CD14-positive monocyte (primary cell): ENCODE results near the gene PTAR1. TPM values are rescaled to one million over a fixed set of nuclear protein-coding genes. Genes with fewer than 3 reads are reported as not detected.

Experiments
- DNase-seq, 3 donors: peaks; one replicate each; pipeline ENCODE4 v3.0.0-alpha.2; 2011 to 2022
- H2AFZ ChIP-seq: 2 replicates; pipeline ENCODE4 v1.6.0; 2012; ENCODE audit warnings: mild to moderate bottlenecking, low read depth, low read length, inconsistent platforms; ENCODE audit not compliant: insufficient read depth, poor library complexity, severe bottlenecking
- H3K27ac ChIP-seq, 2 donors: 1 replicate in 1 of 2; 2 replicates in 1 of 2; pipeline ENCODE4 v1.5.1; 2012 to 2013; ENCODE audit warnings: low read length in 2 of 2, control low read depth in 1 of 2, inconsistent platforms in 1 of 2, low read depth in 1 of 2, mild to moderate bottlenecking in 1 of 2
- H3K27me3 ChIP-seq, 2 donors: one replicate each; pipeline versions ENCODE4 v1.6.0 to v1.6.1; 2011 to 2013; ENCODE audit warnings: low read length in 2 of 2; ENCODE audit not compliant: control insufficient read depth in 2 of 2, insufficient read depth in 2 of 2
- H3K36me3 ChIP-seq, 2 donors: replicated peaks in 1 of 2; 1 replicate in 1 of 2; 2 replicates in 1 of 2; pipeline versions ENCODE4 v1.5.1 to v1.6.1; 2012 to 2013; ENCODE audit warnings: low read length in 2 of 2, control low read depth in 1 of 2, inconsistent platforms in 1 of 2, mild to moderate bottlenecking in 1 of 2; ENCODE audit not compliant: insufficient read depth in 2 of 2, control insufficient read depth in 1 of 2
- H3K4me1 ChIP-seq, 2 donors: 1 replicate in 1 of 2; 2 replicates in 1 of 2; pipeline versions ENCODE4 v1.5.1 to v1.6.1; 2012 to 2013; ENCODE audit warnings: low read length in 2 of 2, control low read depth in 1 of 2, inconsistent platforms in 1 of 2, mild to moderate bottlenecking in 1 of 2, moderate library complexity in 1 of 2; ENCODE audit not compliant: insufficient read depth in 2 of 2, control insufficient read depth in 1 of 2
- H3K4me2 ChIP-seq: replicated peaks from 2 replicates; pipeline ENCODE3; 2012; ENCODE audit warnings: low read length, moderate library complexity, mild to moderate bottlenecking; ENCODE audit not compliant: poor library complexity, severe bottlenecking; ENCODE audit errors: extremely low read depth
- H3K4me3 ChIP-seq, 3 experiments: fragments of 200-600 bp in 1 of 3; sonication (generic) in 1 of 3; replicated peaks in 1 of 3; 1 replicate in 2 of 3; 2 replicates in 1 of 3; pipeline ENCODE4 v1.5.1; 2011 to 2013; ENCODE audit warnings: low read length in 3 of 3, mild to moderate bottlenecking in 3 of 3, control low read depth in 2 of 3, low read depth in 2 of 3, inconsistent platforms in 1 of 3, moderate library complexity in 1 of 3
- H3K79me2 ChIP-seq: 2 replicates; pipeline ENCODE4 v1.6.0; 2012; ENCODE audit warnings: mild to moderate bottlenecking, control low read depth, inconsistent platforms, low read length, moderate library complexity; ENCODE audit not compliant: insufficient read depth
- H3K9ac ChIP-seq: 2 replicates; pipeline ENCODE4 v1.6.0; 2017; ENCODE audit warnings: low read length, mild to moderate bottlenecking; ENCODE audit not compliant: insufficient read depth, poor library complexity, severe bottlenecking
- H3K9me3 ChIP-seq, 2 donors: replicated peaks in 1 of 2; 1 replicate in 1 of 2; 2 replicates in 1 of 2; pipeline versions ENCODE4 v1.5.1 to v1.6.1; 2012 to 2013; ENCODE audit warnings: low read length in 2 of 2, control low read depth in 1 of 2; ENCODE audit not compliant: control insufficient read depth in 1 of 2, insufficient read depth in 1 of 2
- H4K20me1 ChIP-seq: 2 replicates; pipeline ENCODE4 v1.6.0; 2012; ENCODE audit warnings: mild to moderate bottlenecking, low read length, control low read depth, moderate library complexity; ENCODE audit not compliant: insufficient read depth
- H3K27ac Mint-ChIP-seq, 7 donors: one replicate each; pipeline ENCODE4 v1.8.0; 2020; ENCODE audit warnings: mild to moderate bottlenecking in 7 of 7, mixed read lengths in 7 of 7, moderate library complexity in 6 of 7, inconsistent platforms in 2 of 7
- H3K27me3 Mint-ChIP-seq, 3 donors: one replicate each; pipeline ENCODE4 v1.8.0; 2021 to 2022; ENCODE audit warnings: low read depth in 3 of 3, mild to moderate bottlenecking in 3 of 3, mixed read lengths in 3 of 3, moderate library complexity in 3 of 3, inconsistent platforms in 1 of 3
- H3K36me3 Mint-ChIP-seq, 2 donors: one replicate each; pipeline ENCODE4 v1.8.0; 2020; ENCODE audit warnings: mixed read lengths in 2 of 2, inconsistent platforms in 1 of 2, mild to moderate bottlenecking in 1 of 2
- H3K4me1 Mint-ChIP-seq: one replicate; pipeline ENCODE4 v1.8.0; 2020; ENCODE audit warnings: mild to moderate bottlenecking, mixed read lengths
- H3K4me3 Mint-ChIP-seq, 2 donors: one replicate each; pipeline ENCODE4 v1.8.0; 2020; ENCODE audit warnings: mild to moderate bottlenecking in 2 of 2, mixed read lengths in 2 of 2, moderate library complexity in 1 of 2
- H3K9me3 Mint-ChIP-seq, 7 donors: one replicate each; pipeline ENCODE4 v1.8.0; 2020 to 2022; ENCODE audit warnings: mixed read lengths in 7 of 7, mild to moderate bottlenecking in 6 of 7, moderate library complexity in 6 of 7, inconsistent platforms in 2 of 7
- CTCF ChIP-seq: fragments of 200-600 bp; IDR thresholded peaks from one replicate; pipeline ENCODE4 v1.8.0; 2022; ENCODE audit warnings: antibody characterized with exemption, mild to moderate bottlenecking
- WGBS: methylation state at CpG from one replicate; pipeline ENCODE4 v1.1.5; 2013; ENCODE audit warnings: missing lambda C conversion rate; ENCODE audit not compliant: insufficient coverage; 5-methylcytosine and 5-hydroxymethylcytosine counted together
- intact Hi-C, 2 donors: fragments of 100-400 bp; cut with micrococcal nuclease; formaldehyde crosslinking; loops; one replicate each; pipeline versions ENCODE4 v1.15.0 to v1.15.1; 2023
- polyA plus RNA-seq, 3 donors: library from polyadenylated mRNA; depleted of rRNA in 1 of 3; unstranded in 2 of 3; stranded (reverse) in 1 of 3; fragments of 300-500 nt in 2 of 3; fragments of >200 nt in 1 of 3; fragmentation: Illumina TruSeq in 2 of 3; gene quantifications; 1 replicate in 2 of 3; 2 replicates in 1 of 3; pipeline ENCODE4 v1.2.3, GENCODE V29; 2012 to 2021

The PTAR1 gene
- polyA plus RNA-seq, 3 donors, result 12.3 to 24.6 (median 13.4) TPM

GRCh38 chr9:69746859-69747560, 12.8 kb downstream of the PTAR1 start:
- peaks cover 19 to 61% of the 10 kb centered on the region in 2 donors for H3K36me3 ChIP-seq
- H3K9ac ChIP-seq, result no peak overlapping the region
- Mint-ChIP-seq H3K36me3 (peaks cover 38 to 53% of the 10 kb centered on the region in 2 donors), H3K4me1 (peaks cover 18% of the 10 kb centered on the region), H3K4me3 (no peak overlapping the region), H3K9me3 (no peaks in the 10 kb centered on the region), H3K27me3 (no peaks in the 10 kb centered on the region), H3K27ac (peak overlapping the region in 4 of 7 donors; percentile 61 to 83 (median 75))
- no peak overlapping the region for H3K4me3 ChIP-seq
- H3K4me2 ChIP-seq, result no peak overlapping the region
- intact Hi-C loops, result no loop called here
- H2AFZ ChIP-seq, result no peak overlapping the region
- 40% methylated on average over 1 of the region's 3 CpGs for WGBS
- H3K27me3 ChIP-seq, result no peaks in the 10 kb centered on the region
- H4K20me1 ChIP-seq, result peaks cover 30% of the 10 kb centered on the region
- DNase-seq, result no peak
- H3K9me3 ChIP-seq, result no peaks in the 10 kb centered on the region
- peaks cover 17 to 23% of the 10 kb centered on the region in 2 donors for H3K4me1 ChIP-seq
- TF ChIP-seq CTCF, result no peak
- peak overlapping the region in 1 of 2 donors; percentile 83 for H3K27ac ChIP-seq
- peaks cover 67% of the 10 kb centered on the region for H3K79me2 ChIP-seq

- H3K4me1 Mint-ChIP-seq, result peaks cover 18% of the 10 kb centered on the region
- peaks cover 31% of the 10 kb centered on the region for H4K20me1 ChIP-seq
- H3K4me2 ChIP-seq, result peak overlapping the region; percentile 40
- H3K4me1 ChIP-seq, result peaks cover 17 to 23% of the 10 kb centered on the region in 2 donors
- peaks cover 41 to 57% of the 10 kb centered on the region in 2 donors for H3K36me3 Mint-ChIP-seq
- intact Hi-C loops, result no loop called here
- H3K27me3 Mint-ChIP-seq, result no peaks in the 10 kb centered on the region
- peak overlapping the region in 1 of 3 experiments; percentile 5 for H3K4me3 ChIP-seq
- no peak overlapping the region for H3K9ac ChIP-seq
- peaks cover 57% of the 10 kb centered on the region for H3K79me2 ChIP-seq
- peaks cover 19 to 69% of the 10 kb centered on the region in 2 donors for H3K36me3 ChIP-seq
- H3K9me3 Mint-ChIP-seq, result no peaks in the 10 kb centered on the region
- no peaks in the 10 kb centered on the region for H3K27me3 ChIP-seq
- peak; percentile 20 to 33 (median 25) for DNase-seq
- H3K27ac ChIP-seq, result peak overlapping the region; percentile 38 to 83
- H3K27ac Mint-ChIP-seq, result peak overlapping the region; percentile 61 to 90 (median 83)
- H3K9me3 ChIP-seq, result no peaks in the 10 kb centered on the region
- peak overlapping the region in 1 of 2 donors; percentile 43 for H3K4me3 Mint-ChIP-seq
- TF ChIP-seq CTCF, result no peak
- peak overlapping the region; percentile 52 for H2AFZ ChIP-seq
- no CpG with 5 or more reads among the region's 3 CpGs for WGBS
These were observed 13.9 kb downstream of the PTAR1 start for GRCh38 chr9:69745716-69746437.
